ENCODE results near the gene BACH1. TPM values are rescaled to one million over a fixed set of nuclear protein-coding genes. Genes with fewer than 3 reads are reported as not detected.
"Not testable (repeated sequence)": the region's sequence is repeated elsewhere in the genome, so short reads cannot be mapped to it uniquely, and the experiment has no call there.

BACH1 gene
- total RNA-seq, 3 donors from 2014 or later = 20.8 to 31.0 (median 23.8) TPM

DNA sequence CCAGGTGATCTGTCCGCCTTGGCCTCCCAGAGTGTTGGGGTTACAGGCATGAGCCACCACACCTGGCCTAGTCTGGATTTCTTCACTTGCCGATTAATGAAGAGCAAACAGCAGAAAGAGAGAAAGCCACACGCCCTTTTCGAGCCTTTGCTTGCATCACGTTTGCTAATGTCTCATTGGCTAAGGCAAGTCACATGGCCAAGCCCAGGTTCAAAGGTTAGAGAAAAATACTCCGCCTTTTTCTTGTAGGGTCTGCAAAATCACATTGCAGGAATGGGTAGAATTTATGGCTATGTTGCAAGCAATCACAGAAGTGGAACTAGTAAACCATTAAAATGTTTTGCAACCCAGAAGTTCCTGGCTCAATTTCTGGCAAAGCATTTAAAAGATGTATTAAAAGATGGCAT is 26.8 kb upstream of the BACH1 start:
- H3K36me3 Mint-ChIP-seq (ENCODE audit: insufficient read depth) = no peaks in the 10 kb centered on the region
- no peaks in the 10 kb centered on the region for H3K4me1 Mint-ChIP-seq (ENCODE audit: low read depth)
- H3K4me3 Mint-ChIP-seq = no peak overlapping the region
- no peaks in the 10 kb centered on the region for H3K9me3 Mint-ChIP-seq
- H3K27me3 Mint-ChIP-seq (ENCODE audit: low read depth) = no peaks in the 10 kb centered on the region
- no peak for DNase-seq
- ATAC-seq = no peak

- peaks cover 1% of the 10 kb centered on the region for H3K4me1 Mint-ChIP-seq (ENCODE audit: low read depth)
These were observed 21.3 kb upstream of the BACH1 start for GRCh38 chr21:29277442-29277841.

DNA sequence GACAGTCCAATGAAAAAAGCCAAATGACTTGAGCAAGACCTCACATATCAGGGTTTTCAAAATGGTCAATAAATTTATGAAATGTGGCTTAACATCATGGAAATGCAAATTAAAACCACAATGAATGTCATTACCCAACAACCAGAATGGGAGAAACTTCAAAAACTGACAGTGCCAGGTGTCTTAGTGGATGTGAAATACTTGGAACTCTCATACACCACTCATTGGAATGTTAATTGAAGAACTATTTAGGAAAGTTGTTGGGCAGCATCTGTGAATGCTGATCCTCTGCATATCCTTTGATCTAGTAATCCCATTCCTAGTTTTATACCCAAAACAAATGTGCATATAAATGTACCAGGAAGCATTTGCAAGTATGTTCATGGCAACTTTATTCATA is 19.2 kb upstream of the BACH1 start:
- no peak overlapping the region for H3K4me3 Mint-ChIP-seq
- peaks cover 4% of the 10 kb centered on the region for H3K9me3 Mint-ChIP-seq
- peaks cover 1% of the 10 kb centered on the region for H3K4me1 Mint-ChIP-seq (ENCODE audit: low read depth)
- no peak for DNase-seq
- H3K27me3 Mint-ChIP-seq (ENCODE audit: low read depth) = no peaks in the 10 kb centered on the region
- ATAC-seq = no peak
- H3K36me3 Mint-ChIP-seq (ENCODE audit: insufficient read depth) = no peaks in the 10 kb centered on the region

More at GRCh38 chr21:29277442-29277841, 21.3 kb upstream of the BACH1 start:
- ATAC-seq = no peak
- Mint-ChIP-seq H3K4me3 (no peak overlapping the region), H3K9me3 (peaks cover 4% of the 10 kb centered on the region), H3K27me3 (ENCODE audit: low read depth) (no peaks in the 10 kb centered on the region), H3K36me3 (ENCODE audit: insufficient read depth) (no peaks in the 10 kb centered on the region)
- no peak for DNase-seq

DNA sequence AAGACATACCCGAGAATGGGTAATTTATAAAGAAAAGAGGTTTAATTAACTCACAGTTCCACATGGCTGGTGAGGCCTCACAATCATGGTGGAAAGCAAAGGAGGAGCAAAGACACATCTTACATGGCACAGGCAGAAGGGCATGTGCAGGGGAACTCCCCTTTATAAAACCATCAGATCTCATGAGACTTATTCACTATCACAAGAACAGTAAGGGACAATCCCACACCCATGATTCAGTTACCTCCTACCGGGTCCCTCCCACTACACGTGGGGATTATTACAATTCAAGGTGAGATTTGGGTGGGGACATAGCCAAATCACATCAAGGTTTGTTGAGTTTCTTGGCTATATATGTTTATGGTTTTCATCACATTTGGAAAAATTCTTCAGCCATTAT is 16.9 kb upstream of the BACH1 start:
- ATAC-seq = peak; percentile 48 to 62
- not testable (repeated sequence) for H3K4me1 Mint-ChIP-seq (ENCODE audit: low read depth); DNase-seq; H3K27me3 Mint-ChIP-seq (ENCODE audit: low read depth); H3K4me3 Mint-ChIP-seq; H3K36me3 Mint-ChIP-seq (ENCODE audit: insufficient read depth); H3K9me3 Mint-ChIP-seq

- Mint-ChIP-seq H3K9me3 (no peaks in the 10 kb centered on the region), H3K36me3 (ENCODE audit: insufficient read depth) (no peaks in the 10 kb centered on the region), H3K4me1 (ENCODE audit: low read depth) (peaks cover 4% of the 10 kb centered on the region), H3K27me3 (ENCODE audit: low read depth) (no peaks in the 10 kb centered on the region), H3K4me3 (no peak overlapping the region)
- no peak for ATAC-seq
- DNase-seq = no peak
These were observed 11.3 kb upstream of the BACH1 start for GRCh38 chr21:29287383-29287782.

DNA sequence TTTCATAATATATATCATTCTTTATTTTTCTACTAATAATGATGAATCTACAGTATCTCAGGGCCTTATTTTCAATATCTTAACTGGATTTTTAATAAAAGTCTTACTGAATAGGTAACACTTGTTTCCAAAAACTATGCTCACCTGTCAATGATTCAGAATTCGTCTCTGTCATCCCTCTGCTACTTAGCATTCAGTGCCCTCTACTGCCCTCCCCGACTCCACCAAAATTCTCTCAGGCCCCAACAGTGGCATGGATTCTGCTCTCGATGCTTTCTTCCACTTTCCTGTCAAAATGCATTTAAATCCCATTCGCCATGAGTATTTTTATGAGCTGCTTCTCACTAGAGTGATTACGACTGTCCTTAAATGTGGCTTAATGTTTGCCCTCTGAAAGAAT is 10.5 kb upstream of the BACH1 start:
- no peak overlapping the region for H3K4me3 Mint-ChIP-seq
- H3K27me3 Mint-ChIP-seq (ENCODE audit: low read depth) = no peaks in the 10 kb centered on the region
- H3K36me3 Mint-ChIP-seq (ENCODE audit: insufficient read depth) = no peaks in the 10 kb centered on the region

GRCh38 chr21:29289317-29289716 is 9.4 kb upstream of the BACH1 start:
- no peak overlapping the region for H3K4me3 Mint-ChIP-seq
- H3K36me3 Mint-ChIP-seq (ENCODE audit: insufficient read depth) = no peaks in the 10 kb centered on the region
- H3K4me1 Mint-ChIP-seq (ENCODE audit: low read depth) = peaks cover 14% of the 10 kb centered on the region
- no peak for DNase-seq
- H3K27me3 Mint-ChIP-seq (ENCODE audit: low read depth) = no peaks in the 10 kb centered on the region
- H3K9me3 Mint-ChIP-seq = no peaks in the 10 kb centered on the region
- ATAC-seq = no peak

More for the DNA sequence above, 10.5 kb upstream of the BACH1 start:
- H3K4me1 Mint-ChIP-seq (ENCODE audit: low read depth) = peaks cover 4% of the 10 kb centered on the region
- DNase-seq = no peak
- ATAC-seq = no peak
- no peaks in the 10 kb centered on the region for H3K9me3 Mint-ChIP-seq

GRCh38 chr21:29290240-29290639 is 8.5 kb upstream of the BACH1 start:
- H3K4me3 Mint-ChIP-seq = no peak overlapping the region

DNA sequence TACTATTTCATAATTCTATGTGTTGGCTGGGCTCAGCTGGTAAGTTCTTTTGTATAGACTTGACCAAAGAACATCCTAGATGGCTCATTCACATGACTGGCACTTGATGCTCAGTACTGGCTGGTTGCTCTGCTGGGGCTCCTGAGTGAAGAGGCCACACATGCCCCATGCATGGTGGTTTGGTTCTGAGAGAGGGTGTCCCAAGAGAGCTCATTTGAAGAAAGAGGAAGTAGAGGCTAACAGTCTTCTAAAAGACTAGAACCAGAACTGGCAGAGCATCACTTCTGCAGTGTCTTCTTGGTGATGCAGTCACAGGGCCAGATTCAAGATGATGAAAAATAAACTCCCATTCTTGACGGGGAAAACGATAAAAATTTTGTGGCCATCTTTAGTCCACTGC is 5.2 kb upstream of the BACH1 start:
- H3K27me3 Mint-ChIP-seq (ENCODE audit: low read depth) = no peaks in the 10 kb centered on the region
- DNase-seq (no peak), ATAC-seq (no peak)
- peaks cover 35% of the 10 kb centered on the region for H3K4me1 Mint-ChIP-seq (ENCODE audit: low read depth)
- no peaks in the 10 kb centered on the region for H3K9me3 Mint-ChIP-seq
- no peak overlapping the region for H3K4me3 Mint-ChIP-seq
- H3K36me3 Mint-ChIP-seq (ENCODE audit: insufficient read depth) = no peaks in the 10 kb centered on the region

More at GRCh38 chr21:29290240-29290639, 8.5 kb upstream of the BACH1 start:
- Mint-ChIP-seq H3K27me3 (ENCODE audit: low read depth) (no peaks in the 10 kb centered on the region), H3K36me3 (ENCODE audit: insufficient read depth) (no peaks in the 10 kb centered on the region), H3K4me1 (ENCODE audit: low read depth) (peaks cover 23% of the 10 kb centered on the region), H3K9me3 (no peaks in the 10 kb centered on the region)
- DNase-seq (no peak), ATAC-seq (no peak)

DNA sequence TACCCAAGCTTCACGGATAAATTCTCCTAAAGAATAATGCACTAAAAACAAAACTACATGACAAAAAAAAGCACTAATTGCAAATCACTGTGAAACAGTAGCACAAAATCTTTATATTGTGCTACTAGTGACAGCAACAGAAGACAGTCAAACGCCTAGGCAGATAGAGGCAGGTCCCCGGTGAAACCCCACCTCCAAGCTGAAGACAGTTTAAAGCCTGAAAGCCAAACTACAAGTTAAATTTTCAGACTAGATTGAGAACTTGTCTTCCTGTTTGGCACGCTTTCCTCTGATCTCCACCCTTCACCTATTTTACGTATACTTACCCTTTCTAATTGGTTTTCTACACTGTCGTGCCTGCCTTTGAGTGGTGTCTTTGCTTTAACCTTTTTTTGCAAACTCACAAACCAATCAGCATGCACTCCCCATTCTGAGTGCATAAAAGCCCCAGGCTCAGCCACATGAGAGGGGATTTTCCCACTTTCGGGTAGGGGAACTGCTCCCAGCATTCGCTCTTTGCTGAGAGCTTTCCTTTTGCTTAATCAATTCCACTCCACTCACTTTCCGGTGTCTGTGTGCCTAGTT is 3.6 kb upstream of the BACH1 start:
- Mint-ChIP-seq H3K9me3 (no peaks in the 10 kb centered on the region), H3K27me3 (ENCODE audit: low read depth) (no peaks in the 10 kb centered on the region), H3K36me3 (ENCODE audit: insufficient read depth) (no peaks in the 10 kb centered on the region), H3K4me1 (ENCODE audit: low read depth) (peaks cover 43% of the 10 kb centered on the region), H3K4me3 (no peak overlapping the region)
- DNase-seq (peak; percentile 11), ATAC-seq (no peak)

- H3K27me3 Mint-ChIP-seq (ENCODE audit: low read depth) = no peaks in the 10 kb centered on the region
- peaks cover 54% of the 10 kb centered on the region for H3K4me1 Mint-ChIP-seq (ENCODE audit: low read depth)
- ATAC-seq (no peak), DNase-seq (no peak)
- H3K4me3 Mint-ChIP-seq = no peak overlapping the region
- H3K36me3 Mint-ChIP-seq (ENCODE audit: insufficient read depth) = no peaks in the 10 kb centered on the region
- H3K9me3 Mint-ChIP-seq = no peaks in the 10 kb centered on the region
These were observed 2.3 kb upstream of the BACH1 start for GRCh38 chr21:29296446-29296845.

- peaks cover 66% of the 10 kb centered on the region for H3K4me1 Mint-ChIP-seq (ENCODE audit: low read depth)
- ATAC-seq (no peak), DNase-seq (no peak)
- no peaks in the 10 kb centered on the region for H3K36me3 Mint-ChIP-seq (ENCODE audit: insufficient read depth)
- H3K27me3 Mint-ChIP-seq (ENCODE audit: low read depth) = no peaks in the 10 kb centered on the region
- H3K9me3 Mint-ChIP-seq = no peaks in the 10 kb centered on the region
- H3K4me3 Mint-ChIP-seq = peak overlapping the region; percentile 70
These were observed 1.0 kb upstream of the BACH1 start for GRCh38 chr21:29297483-29298347.

DNA sequence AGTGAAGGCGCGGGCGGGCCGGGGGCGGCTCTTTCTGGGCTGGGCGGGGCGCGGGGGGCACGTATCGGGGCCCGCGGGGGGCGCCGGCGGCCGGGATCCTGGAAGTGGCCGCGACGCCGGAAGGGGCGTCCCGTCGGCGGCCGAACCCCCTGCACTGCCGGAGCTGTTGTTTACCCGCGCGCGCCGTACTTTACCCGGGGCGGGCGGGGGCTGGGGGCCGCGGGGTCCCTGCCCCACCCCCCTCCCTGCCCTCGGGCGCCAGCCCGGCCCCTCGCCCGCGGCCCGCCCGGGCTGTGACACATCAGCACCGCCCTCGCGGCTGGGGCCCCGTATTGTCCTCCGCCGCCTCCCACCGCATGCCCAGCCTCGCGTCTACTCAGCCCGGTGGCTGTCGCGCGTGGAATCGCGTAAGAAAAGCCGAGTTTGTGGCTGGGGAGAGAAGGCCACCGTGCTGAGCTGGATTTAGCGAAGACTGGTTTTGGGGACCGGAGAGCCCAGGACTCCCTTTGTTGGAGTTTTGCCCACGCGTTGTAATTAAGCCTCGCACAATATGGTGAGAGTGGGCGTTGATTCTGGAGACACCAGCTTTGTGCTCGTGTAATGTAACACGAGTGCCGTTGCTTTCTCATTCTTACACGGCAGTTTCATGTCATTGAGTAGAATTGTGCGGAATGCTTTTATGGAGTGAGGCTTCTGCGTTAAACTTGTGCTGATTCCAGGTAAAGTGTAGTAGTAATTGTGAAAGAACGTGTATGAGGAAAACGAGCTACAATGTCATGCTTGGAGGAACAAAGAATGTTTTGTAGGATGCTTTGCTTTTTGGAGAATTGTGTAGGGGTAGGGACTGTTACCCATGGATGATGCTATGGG is 559 bp downstream of the BACH1 start:
- Mint-ChIP-seq H3K4me1 (ENCODE audit: low read depth) (peaks cover 69% of the 10 kb centered on the region), H3K27me3 (ENCODE audit: low read depth) (no peaks in the 10 kb centered on the region), H3K4me3 (peak overlapping the region; percentile 87), H3K36me3 (ENCODE audit: insufficient read depth) (no peaks in the 10 kb centered on the region), H3K9me3 (no peaks in the 10 kb centered on the region)
- DNase-seq (peak; percentile 70), ATAC-seq (peak; percentile 69 to 71)
